ENCODE results near the gene ANXA3. TPM values are rescaled to one million over a fixed set of nuclear protein-coding genes. Genes with fewer than 3 reads are reported as not detected.

ANXA3 gene

GRCh38 chr4:78656968-78657445 is 105.4 kb downstream of the ANXA3 start:
- Histone ChIP-seq H3K9ac (ENCODE audit: low read length) (no peak overlapping the region), H3K36me3 (ENCODE audit: control insufficient read depth, insufficient read depth, low read length) (no peaks in the 10 kb centered on the region), H3K27ac (ENCODE audit: low read depth, low read length) (no peak overlapping the region), H3K56ac (ENCODE audit: low read length) (peak overlapping the region; percentile 72), H3K18ac (ENCODE audit: low read length) (no peak overlapping the region), H3K4me3 (ENCODE audit: low read length) (no peak overlapping the region), H3K4me2 (ENCODE audit: low read length) (no peak overlapping the region), H3K27me3 (ENCODE audit: insufficient read depth, low read length, poor library complexity) (no peaks in the 10 kb centered on the region), H3K4ac (ENCODE audit: low read depth, low read length) (no peak overlapping the region), H3K4me1 (ENCODE audit: control insufficient read depth, low read depth, low read length) (peaks cover 2% of the 10 kb centered on the region), H4K8ac (ENCODE audit: low read depth, low read length) (no peak overlapping the region), H3K23ac (ENCODE audit: low read length) (no peak overlapping the region), H3K79me1 (ENCODE audit: low read length) (no peaks in the 10 kb centered on the region), H2AK5ac (ENCODE audit: low read length) (no peak overlapping the region), H2BK15ac (replicated peaks; ENCODE audit: low read depth) (peak overlapping the region; percentile 57), H2BK5ac (ENCODE audit: low read length) (no peak overlapping the region), H4K5ac (ENCODE audit: low read length) (no peak overlapping the region), H2BK120ac (ENCODE audit: low read depth, low read length) (no peak overlapping the region), H3K79me2 (ENCODE audit: control insufficient read depth, insufficient read depth, low read length) (no peaks in the 10 kb centered on the region)
- WGBS (ENCODE audit: extremely low coverage, insufficient coverage, low lambda C conversion rate) = no CpG with 5 or more reads among the region's 7 CpGs
- no peak for DNase-seq

- no peak overlapping the region for H3K27ac ChIP-seq (ENCODE audit: low read depth, low read length)
- no peak overlapping the region for H3K23ac ChIP-seq (ENCODE audit: low read length)
- no peak overlapping the region for H3K4ac ChIP-seq (ENCODE audit: low read depth, low read length)
- no peak overlapping the region for H4K8ac ChIP-seq (ENCODE audit: low read depth, low read length)
- no peaks in the 10 kb centered on the region for H3K79me2 ChIP-seq (ENCODE audit: control insufficient read depth, insufficient read depth, low read length)
- no peak overlapping the region for H3K4me3 ChIP-seq (ENCODE audit: low read length)
- H3K9ac ChIP-seq (ENCODE audit: low read length) = no peak overlapping the region
- WGBS (ENCODE audit: extremely low coverage, insufficient coverage, low lambda C conversion rate) = no CpG with 5 or more reads among the region's 1 CpG
- peaks cover 11% of the 10 kb centered on the region for H3K4me1 ChIP-seq (ENCODE audit: control insufficient read depth, low read depth, low read length)
- DNase-seq = no peak
- no peak overlapping the region for H4K5ac ChIP-seq (ENCODE audit: low read length)
- H3K36me3 ChIP-seq (ENCODE audit: control insufficient read depth, insufficient read depth, low read length) = no peaks in the 10 kb centered on the region
- H2AK5ac ChIP-seq (ENCODE audit: low read length) = no peak overlapping the region
- no peaks in the 10 kb centered on the region for H3K27me3 ChIP-seq (ENCODE audit: insufficient read depth, low read length, poor library complexity)
- H2BK5ac ChIP-seq (ENCODE audit: low read length) = no peak overlapping the region
- no peaks in the 10 kb centered on the region for H3K79me1 ChIP-seq (ENCODE audit: low read length)
- H2BK120ac ChIP-seq (ENCODE audit: low read depth, low read length) = no peak overlapping the region
- no peak overlapping the region for H3K18ac ChIP-seq (ENCODE audit: low read length)
- no peak overlapping the region for H3K56ac ChIP-seq (ENCODE audit: low read length)
- no peak overlapping the region for H3K4me2 ChIP-seq (ENCODE audit: low read length)
- H2BK15ac ChIP-seq (replicated peaks; ENCODE audit: low read depth) = no peak overlapping the region
Observed at GRCh38 chr4:78659264-78659663, 107.7 kb downstream of the ANXA3 start.

DNA sequence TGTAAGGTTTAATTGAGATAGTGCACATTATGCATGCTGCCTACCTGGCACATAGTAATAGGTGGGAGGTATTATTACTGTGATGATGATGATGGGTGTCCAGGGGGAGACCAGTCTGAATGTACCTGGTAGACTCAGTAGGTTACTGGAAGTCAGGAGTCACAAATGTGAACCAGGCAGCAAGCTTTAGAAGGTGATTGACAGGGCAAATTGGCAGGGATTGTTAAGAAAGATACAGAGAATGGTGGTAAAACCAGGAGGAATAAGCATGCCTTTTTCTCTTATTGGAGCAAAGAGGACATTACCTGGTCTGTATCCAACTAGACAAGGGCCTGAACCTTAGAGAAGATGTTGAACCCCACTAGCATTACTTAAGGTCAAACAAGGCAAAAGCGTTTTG is 108.1 kb downstream of the ANXA3 start:
- H3K4me2 ChIP-seq (ENCODE audit: low read length) = no peak overlapping the region
- H3K27ac ChIP-seq (ENCODE audit: low read depth, low read length) = no peak overlapping the region
- no peak for DNase-seq
- no peak overlapping the region for H2BK5ac ChIP-seq (ENCODE audit: low read length)
- H3K18ac ChIP-seq (ENCODE audit: low read length) = no peak overlapping the region
- no peaks in the 10 kb centered on the region for H3K27me3 ChIP-seq (ENCODE audit: insufficient read depth, low read length, poor library complexity)
- H3K36me3 ChIP-seq (ENCODE audit: control insufficient read depth, insufficient read depth, low read length) = no peaks in the 10 kb centered on the region
- no CpG with 5 or more reads among the region's 1 CpG for WGBS (ENCODE audit: extremely low coverage, insufficient coverage, low lambda C conversion rate)
- no peaks in the 10 kb centered on the region for H3K79me2 ChIP-seq (ENCODE audit: control insufficient read depth, insufficient read depth, low read length)
- no peak overlapping the region for H3K56ac ChIP-seq (ENCODE audit: low read length)
- no peak overlapping the region for H4K8ac ChIP-seq (ENCODE audit: low read depth, low read length)
- no peak overlapping the region for H4K5ac ChIP-seq (ENCODE audit: low read length)
- no peak overlapping the region for H3K9ac ChIP-seq (ENCODE audit: low read length)
- H2BK120ac ChIP-seq (ENCODE audit: low read depth, low read length) = no peak overlapping the region
- H3K4me1 ChIP-seq (ENCODE audit: control insufficient read depth, low read depth, low read length) = peaks cover 13% of the 10 kb centered on the region
- no peak overlapping the region for H2AK5ac ChIP-seq (ENCODE audit: low read length)
- H3K23ac ChIP-seq (ENCODE audit: low read length) = no peak overlapping the region
- no peak overlapping the region for H3K4ac ChIP-seq (ENCODE audit: low read depth, low read length)
- no peak overlapping the region for H3K4me3 ChIP-seq (ENCODE audit: low read length)
- no peaks in the 10 kb centered on the region for H3K79me1 ChIP-seq (ENCODE audit: low read length)
- no peak overlapping the region for H2BK15ac ChIP-seq (replicated peaks; ENCODE audit: low read depth)

Small RNAs within 50 kb of the gene (small RNA-seq; reads per million reads assigned to genes)
- gene HIGD1AP13 (ENCODE audit: insufficient read depth) = not detected
- gene RF00019 (ENCODE audit: insufficient read depth) = not detected
